Measurements from ENCODE around the gene SLIT3. TPM values are rescaled to one million over a fixed set of nuclear protein-coding genes. Genes with fewer than 3 reads are reported as not detected.

The SLIT3 gene
- total RNA-seq, 4 donors from 2014 or later, result 0.72 to 37.4 (median 5.3) TPM

DNA sequence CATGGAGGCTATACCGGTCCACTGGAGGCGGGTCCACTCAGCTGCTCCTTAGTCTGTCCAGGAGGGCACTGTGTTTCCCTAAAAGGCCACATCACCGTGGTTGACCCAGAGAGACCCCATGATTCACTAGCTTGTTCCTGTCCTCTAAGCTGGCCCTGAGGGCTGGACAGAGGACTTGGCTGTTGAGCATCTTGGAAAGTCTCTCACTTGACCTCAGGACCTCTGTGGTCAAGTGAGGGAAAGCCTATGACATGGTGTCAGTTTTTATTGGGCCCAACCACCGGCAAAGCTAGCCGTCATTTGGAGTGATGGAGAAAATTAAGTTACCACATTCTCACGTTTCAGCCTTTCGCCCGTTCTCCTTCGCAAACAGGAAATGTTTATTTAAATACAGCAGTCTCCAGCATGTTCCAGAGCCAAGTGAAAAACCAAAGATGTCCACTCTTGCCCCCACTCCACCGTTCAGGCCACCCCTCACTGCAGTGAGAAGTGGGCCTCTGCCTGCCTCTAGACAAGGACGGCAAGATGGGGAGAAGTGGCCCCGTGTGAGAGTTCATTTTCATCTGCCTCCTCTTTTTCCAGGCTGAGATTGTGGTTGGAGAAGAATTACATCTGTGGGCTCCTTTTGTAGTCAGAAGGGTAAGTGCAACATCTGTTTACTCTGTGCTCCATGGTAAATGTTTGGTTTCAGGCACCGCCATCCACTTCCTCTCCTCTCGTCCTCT, 4.4 kb downstream of the SLIT3 start:
- intact Hi-C loops (cut with DNase I), result no loop called here
- no peak for TF ChIP-seq POLR2A (IDR thresholded peaks at IDR 0.05)
- TF ChIP-seq, protein P1, sequence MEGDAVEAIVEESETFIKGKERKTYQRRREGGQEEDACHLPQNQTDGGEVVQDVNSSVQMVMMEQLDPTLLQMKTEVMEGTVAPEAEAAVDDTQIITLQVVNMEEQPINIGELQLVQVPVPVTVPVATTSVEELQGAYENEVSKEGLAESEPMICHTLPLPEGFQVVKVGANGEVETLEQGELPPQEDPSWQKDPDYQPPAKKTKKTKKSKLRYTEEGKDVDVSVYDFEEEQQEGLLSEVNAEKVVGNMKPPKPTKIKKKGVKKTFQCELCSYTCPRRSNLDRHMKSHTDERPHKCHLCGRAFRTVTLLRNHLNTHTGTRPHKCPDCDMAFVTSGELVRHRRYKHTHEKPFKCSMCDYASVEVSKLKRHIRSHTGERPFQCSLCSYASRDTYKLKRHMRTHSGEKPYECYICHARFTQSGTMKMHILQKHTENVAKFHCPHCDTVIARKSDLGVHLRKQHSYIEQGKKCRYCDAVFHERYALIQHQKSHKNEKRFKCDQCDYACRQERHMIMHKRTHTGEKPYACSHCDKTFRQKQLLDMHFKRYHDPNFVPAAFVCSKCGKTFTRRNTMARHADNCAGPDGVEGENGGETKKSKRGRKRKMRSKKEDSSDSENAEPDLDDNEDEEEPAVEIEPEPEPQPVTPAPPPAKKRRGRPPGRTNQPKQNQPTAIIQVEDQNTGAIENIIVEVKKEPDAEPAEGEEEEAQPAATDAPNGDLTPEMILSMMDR (IDR thresholded peaks at IDR 0.05), result no peak
- H3K27ac ChIP-seq, result peak overlapping the region; percentile 42 to 85 (median 70)
- no peak for DNase-seq
- 46 to 70% methylated on average over 10 to 14 of the region's 14 CpGs for WGBS, 2 donors
- H3K36me3 ChIP-seq, result no peaks in the 10 kb centered on the region
- peaks cover 0 to 55% (median 12%) of the 10 kb centered on the region in 3 donors for H3K4me1 ChIP-seq
- no peaks in the 10 kb centered on the region for H3K9me3 ChIP-seq
- peaks cover 0 to 45% (median 3%) of the 10 kb centered on the region in 4 donors for H3K27me3 ChIP-seq
- no peak overlapping the region for H3K4me3 ChIP-seq

DNA sequence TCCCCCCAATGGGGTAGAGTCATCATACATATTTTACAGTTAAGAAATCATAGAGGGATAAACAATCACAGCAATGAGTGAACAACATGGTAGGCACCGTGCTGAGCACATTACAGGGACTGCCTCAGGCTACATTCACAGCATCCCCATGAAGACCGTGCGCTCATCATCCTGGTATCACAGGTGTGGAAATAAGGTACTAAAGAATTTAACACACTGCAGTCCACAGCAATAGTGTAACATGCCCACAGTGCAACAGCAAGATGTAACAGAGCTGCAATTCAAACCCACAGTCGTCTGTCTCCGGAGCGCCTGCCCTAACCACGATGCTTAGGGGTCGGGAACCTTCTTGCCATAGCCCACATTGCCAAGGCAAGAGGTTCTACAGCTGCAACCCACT, 5.6 kb downstream of the SLIT3 start:
- DNase-seq, result no peak
- no peaks in the 10 kb centered on the region for H3K9me3 ChIP-seq
- intact Hi-C loops (cut with DNase I), result no loop called here
- peaks cover 0 to 49% (median 7%) of the 10 kb centered on the region in 3 donors for H3K4me1 ChIP-seq
- no peaks in the 10 kb centered on the region for H3K36me3 ChIP-seq
- H3K27ac ChIP-seq, result no peak overlapping the region
- 65 to 91% methylated on average over 6 to 8 of the region's 8 CpGs for WGBS, 2 donors
- H3K27me3 ChIP-seq, result peaks cover 0 to 32% (median 1%) of the 10 kb centered on the region in 4 donors
- TF ChIP-seq, protein P1 (IDR thresholded peaks at IDR 0.05), result no peak
- no peak overlapping the region for H3K4me3 ChIP-seq

DNA sequence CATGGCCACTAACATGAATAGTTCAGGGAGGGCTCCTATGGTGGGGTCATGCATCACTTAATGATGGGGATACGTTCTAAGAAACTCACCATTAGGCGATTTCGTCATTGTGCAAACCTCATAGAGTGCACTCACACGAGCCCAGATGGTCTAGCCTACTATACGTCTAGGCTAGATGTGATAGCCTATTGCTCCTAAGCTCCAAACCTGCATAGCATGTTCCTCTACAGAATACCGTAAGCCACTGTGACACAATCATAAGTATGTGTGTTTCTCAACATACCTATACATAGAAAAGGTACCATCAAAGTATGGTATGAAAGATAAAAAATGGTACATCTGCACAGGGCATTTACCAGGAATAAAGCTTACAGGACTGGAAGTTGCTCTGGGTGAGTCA, 6.3 kb downstream of the SLIT3 start:
- TF ChIP-seq, protein P1 (IDR thresholded peaks at IDR 0.05), result no peak
- TF ChIP-seq POLR2A (IDR thresholded peaks at IDR 0.05), result no peak
- intact Hi-C loops (cut with DNase I), result no loop called here
- peaks cover 0 to 26% (median 0%) of the 10 kb centered on the region in 4 donors for H3K27me3 ChIP-seq
- no peak overlapping the region for H3K27ac ChIP-seq
- peaks cover 0 to 50% (median 7%) of the 10 kb centered on the region in 3 donors for H3K4me1 ChIP-seq
- DNase-seq, result no peak
- H3K4me3 ChIP-seq, result no peak overlapping the region
- WGBS, 2 donors, result 80 to 90% methylated on average over 6 of the region's 6 CpGs
- H3K36me3 ChIP-seq, result no peaks in the 10 kb centered on the region
- no peaks in the 10 kb centered on the region for H3K9me3 ChIP-seq

DNA sequence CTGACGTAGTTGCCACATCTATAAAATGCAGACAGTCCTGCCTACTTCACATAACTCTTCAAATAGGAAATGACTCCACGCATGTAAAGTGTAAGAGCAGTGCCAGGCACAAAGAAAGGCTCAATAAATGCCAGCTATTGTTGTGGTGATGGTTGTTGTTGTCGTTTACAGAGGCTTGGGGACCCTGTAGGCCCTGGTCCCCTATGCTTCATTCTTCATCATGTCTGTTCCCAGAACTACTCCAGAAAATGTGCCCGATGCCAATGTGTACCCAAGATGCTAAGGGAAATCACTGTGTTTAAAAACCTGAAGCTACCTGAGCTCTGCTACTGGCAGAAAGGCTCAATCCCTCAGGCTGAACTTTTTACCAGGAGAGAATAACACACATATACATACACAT, 9.1 kb downstream of the SLIT3 start:
- Histone ChIP-seq H3K4me1 (peaks cover 0 to 54% (median 11%) of the 10 kb centered on the region in 3 donors), H3K27me3 (peaks cover 0 to 3% (median 0%) of the 10 kb centered on the region in 4 donors), H3K4me3 (no peak overlapping the region), H3K9me3 (no peaks in the 10 kb centered on the region), H3K36me3 (no peaks in the 10 kb centered on the region), H3K27ac (no peak overlapping the region)
- DNase-seq, result no peak
- intact Hi-C loops (cut with DNase I), result no loop called here
- 70 to 80% methylated on average over 4 of the region's 4 CpGs for whole genome bisulfite sequencing, 2 donors
- no peak for TF ChIP-seq POLR2A (IDR thresholded peaks at IDR 0.05)
- TF ChIP-seq, protein P1 (IDR thresholded peaks at IDR 0.05), result no peak

DNA sequence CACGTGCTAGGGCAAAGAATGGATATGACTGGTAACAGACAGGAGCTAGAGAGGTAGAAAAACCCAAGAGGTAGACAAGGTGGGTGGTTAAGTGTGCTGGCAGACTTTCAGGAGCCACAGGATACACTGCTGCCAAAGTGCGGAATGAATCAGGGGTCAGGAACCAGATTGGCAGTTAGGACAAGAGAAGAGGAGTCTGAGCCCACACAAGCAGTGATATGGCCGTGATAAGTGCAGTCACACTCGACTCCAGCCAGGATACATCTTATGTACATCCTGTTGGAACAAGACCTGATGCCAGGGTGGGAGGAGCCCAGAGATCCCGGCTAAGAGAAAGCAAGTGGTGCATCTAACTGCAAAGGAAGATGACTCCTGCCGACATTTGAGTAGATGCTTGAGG, 10.0 kb downstream of the SLIT3 start:
- Histone ChIP-seq H3K27ac (no peak overlapping the region), H3K36me3 (no peaks in the 10 kb centered on the region), H3K4me3 (no peak overlapping the region), H3K9me3 (peaks cover 0 to under 1% (median 0%) of the 10 kb centered on the region in 3 donors), H3K4me1 (peaks cover 0 to 52% (median 11%) of the 10 kb centered on the region in 3 donors), H3K27me3 (peaks cover 0 to 3% (median 0%) of the 10 kb centered on the region in 4 donors)
- no peak for DNase-seq
- intact Hi-C loops (cut with DNase I), result no loop called here
- WGBS, 2 donors, result 48 to 52% methylated on average over 6 of the region's 6 CpGs
- TF ChIP-seq, protein P1 (IDR thresholded peaks at IDR 0.05), result no peak
- no peak for TF ChIP-seq POLR2A (IDR thresholded peaks at IDR 0.05)
